Bladder microvascular endothelial cell (primary cell): ENCODE results near the gene SHOC1. TPM values are rescaled to one million over a fixed set of nuclear protein-coding genes. Genes with fewer than 3 reads are reported as not detected.

ENCODE experiments used
- total RNA-seq: library from RNA; depleted of rRNA; stranded (reverse); fragments of >200 nt; gene quantifications from 2 replicates; pipeline ENCODE4 v1.2.3, GENCODE V29; 2014

The SHOC1 gene
- total RNA-seq: not detected in 2 replicates

GRCh38 chr9:111794835-111795556 lies at the start of gene SHOC1:
SHOC1 (minus strand) TSS chr9:111794937; CDS start chr9:111791418, 3,519 bp downstream.

Other genes starting within 250 kb of the SHOC1 start
- gene PTGR1, start 195.3 kb downstream of the SHOC1 start, total RNA-seq: 15.9 and 31.4 TPM in 2 replicates
- 2.1 and 3.4 TPM in 2 replicates for gene DNAJC25, start 163.6 kb downstream of the SHOC1 start, total RNA-seq
- gene GNG10, start 133.3 kb downstream of the SHOC1 start, total RNA-seq: 33.3 and 50.2 TPM in 2 replicates
- 59.7 and 201 TPM in 2 replicates for gene UGCG, start 101.9 kb upstream of the SHOC1 start, total RNA-seq